ENCODE measurements around the gene INSYN2A. TPM values are rescaled to one million over a fixed set of nuclear protein-coding genes. Genes with fewer than 3 reads are reported as not detected.

Gene INSYN2A
- total and polyA plus RNA-seq, 2 experiments from 2014 or later: 0.28 to 1.3 TPM

- no peak for TF ChIP-seq ZNF462 (CRISPR knock-in tag; IDR thresholded peaks at IDR 0.05)
- TF ChIP-seq CREB1 (CRISPR knock-in tag; IDR thresholded peaks at IDR 0.05; ENCODE audit: low read depth): no peak
- TF ChIP-seq CTCF (conservative IDR thresholded peaks at IDR 0.05; ENCODE audit: low read depth in 2 of 2): no peak
- no peak for TF ChIP-seq ETS1 (IDR thresholded peaks at IDR 0.05)
- TF ChIP-seq ZNF331 (CRISPR knock-in tag; IDR thresholded peaks at IDR 0.05; ENCODE audit: low read depth): no peak
- no peak for TF ChIP-seq STAT1 (IDR thresholded peaks at IDR 0.05; ENCODE audit: unreplicated experiment)
- TF ChIP-seq EZH2 (IDR thresholded peaks at IDR 0.05; ENCODE audit: low read depth, unreplicated experiment): no peak
- TF ChIP-seq JUNB (IDR thresholded peaks at IDR 0.05; ENCODE audit: unreplicated experiment): no peak
Measured at GRCh38 chr10:127200646-127201045, 4.3 kb upstream of the INSYN2A start (continued).

All from GM23338 (cell line).